Stimulated activated CD8-positive, alpha-beta memory T cell treated with anti-CD3 and anti-CD28 coated beads, Interleukin-12 subunit alpha, Interleukin-12 subunit beta, amount 100 ng/mL, for 1 hour (primary cell): ENCODE results near the gene PRAMEF26.
"Not testable (repeated sequence)": the region's sequence is repeated elsewhere in the genome, so short reads cannot be mapped to it uniquely, and the experiment has no call there.

Source experiments
- DNase-seq: peaks from one replicate; pipeline ENCODE4 v3.0.0-alpha.2; 2020; ENCODE audit warnings: low read depth

Gene PRAMEF26

DNA sequence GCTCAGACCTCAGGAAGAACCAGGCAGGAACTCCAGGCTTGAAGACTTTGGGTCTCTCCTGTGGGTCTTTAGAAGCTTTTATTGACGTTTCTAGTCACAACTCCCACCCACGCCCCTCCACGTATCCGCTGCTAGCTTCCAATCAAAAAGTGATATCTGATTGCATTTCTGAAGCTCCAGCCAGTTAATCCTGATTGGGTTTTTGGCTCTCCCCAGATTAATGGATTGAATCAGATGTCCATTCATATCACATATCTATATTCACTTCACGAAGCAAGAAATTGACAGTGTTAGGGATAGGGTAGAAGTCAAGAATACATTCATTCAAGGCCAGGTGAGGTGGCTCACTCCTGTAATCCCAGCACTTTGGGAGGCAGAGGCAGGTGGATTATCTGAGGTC is at the start of gene PRAMEF26:
TSS of gene PRAMEF26 (minus strand) at position 101 of the 400 bp plus-strand sequence. CDS start 2,914 bp downstream, outside the sequence.
- DNase-seq: not testable (repeated sequence)

DNA sequence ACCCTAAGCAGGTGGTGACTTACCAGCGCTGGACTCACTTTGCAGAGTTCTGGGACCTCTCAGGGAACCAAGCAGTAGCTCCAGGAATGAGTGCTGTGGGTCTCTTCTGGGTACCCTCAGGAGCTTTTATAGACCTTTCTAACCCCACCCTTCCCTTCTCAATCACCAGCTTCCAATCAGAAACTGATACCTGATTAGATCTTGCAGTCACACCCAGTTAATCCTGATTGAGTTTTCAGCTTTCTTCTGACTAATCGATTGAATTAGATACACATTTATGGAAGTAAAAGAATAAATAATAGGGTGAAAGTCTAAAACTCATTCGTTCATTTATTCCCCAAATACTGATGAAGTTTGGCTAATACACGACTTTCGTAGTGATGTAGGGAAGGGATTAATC is 45.5 kb upstream of the PRAMEF26 start, which contains the start of gene PRAMEF13:
TSS of gene PRAMEF13 (minus strand) at position 101 of the 400 bp plus-strand sequence. CDS start 1,820 bp downstream, outside the sequence.
- not testable (repeated sequence) for DNase-seq

DNA sequence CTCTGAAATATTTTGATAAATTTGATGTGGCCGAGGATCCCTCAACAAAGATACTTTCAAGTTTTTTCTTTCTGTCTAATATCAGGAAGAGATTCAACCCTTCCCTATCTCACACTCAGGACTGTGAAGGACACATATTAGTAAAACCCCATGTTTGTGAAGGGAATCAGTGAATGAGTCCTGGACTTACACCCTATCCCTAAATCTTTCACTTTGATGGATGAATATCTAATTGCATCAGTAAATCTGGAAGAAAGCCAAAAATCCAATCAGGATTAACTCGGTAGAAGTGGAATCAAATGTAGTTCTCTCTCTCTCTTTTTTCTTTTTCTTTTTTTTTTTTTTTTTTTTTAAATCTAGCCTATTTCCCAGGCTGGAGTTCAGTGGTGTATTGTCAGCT is 15.7 kb upstream of the PRAMEF26 start, which contains the start of gene PRAMEF9:
TSS of gene PRAMEF9 (plus strand) at position 301 of the 400 bp plus-strand sequence. CDS start 3,433 bp downstream, outside the sequence.
- not testable (repeated sequence) for DNase-seq

DNA sequence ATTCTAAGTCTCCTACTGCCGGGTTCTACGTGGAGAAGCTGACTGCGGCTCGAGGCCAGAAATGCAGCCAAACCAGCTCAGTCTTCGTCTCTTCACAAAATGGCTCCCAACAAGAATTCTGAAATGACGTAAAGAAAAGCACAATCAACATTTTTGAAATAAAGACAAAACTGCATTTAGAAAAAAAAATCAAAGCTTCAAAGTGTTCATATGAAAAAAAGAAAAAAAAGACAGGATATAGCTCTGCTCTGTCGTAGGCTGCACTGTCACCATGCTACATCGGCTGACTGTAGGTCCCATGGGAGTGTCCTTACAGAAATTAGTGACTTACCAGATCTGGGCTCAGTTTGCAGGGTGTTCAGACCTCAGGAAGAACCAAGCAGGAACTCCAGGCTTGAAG is 9.7 kb upstream of the PRAMEF26 start, which contains the start of gene HNRNPCL4:
TSS of gene HNRNPCL4 (minus strand) at position 101 of the 400 bp plus-strand sequence. CDS start 164 bp downstream, outside the sequence.
- DNase-seq: not testable (repeated sequence)

DNA sequence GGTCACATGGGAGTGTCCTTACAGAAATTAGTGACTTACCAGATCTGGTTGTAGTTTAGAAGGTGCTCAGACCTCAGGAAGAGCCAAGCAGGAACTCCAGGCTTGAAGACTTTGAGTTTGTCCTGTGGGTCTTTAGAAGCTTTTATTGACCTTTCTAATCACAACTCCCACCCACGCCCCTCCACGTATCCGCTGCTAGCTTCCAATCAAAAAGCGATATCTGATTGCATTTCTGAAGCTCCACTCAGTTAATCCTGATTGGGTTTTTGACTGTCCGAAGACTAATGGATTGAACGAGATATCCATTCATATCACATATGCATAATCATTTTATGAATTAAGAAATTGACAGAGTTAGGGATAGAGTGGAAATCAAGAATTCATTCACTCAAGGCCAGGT is 39.1 kb downstream of the PRAMEF26 start, which contains the start of gene HNRNPCL2:
TSS of gene HNRNPCL2 (minus strand) at position 101 of the 400 bp plus-strand sequence. CDS start 454 bp downstream, outside the sequence.
- not testable (repeated sequence) for DNase-seq
